ENCODE measurements around the gene ZBBX.

Gene ZBBX

GRCh38 chr3:167305340-167305890, 74.7 kb downstream of the ZBBX start:
- no peak for DNase-seq (ENCODE audit: low read depth)

- DNase-seq (ENCODE audit: low read depth) = no peak
Measured at GRCh38 chr3:167304077-167304476, 76.0 kb downstream of the ZBBX start.

- DNase-seq (ENCODE audit: low read depth) = no peak
Measured at GRCh38 chr3:167302678-167303077, 77.4 kb downstream of the ZBBX start.

- no peak for DNase-seq (ENCODE audit: low read depth)
Measured at GRCh38 chr3:167300207-167300606, 79.9 kb downstream of the ZBBX start.

GRCh38 chr3:167289435-167289834, 90.7 kb downstream of the ZBBX start:
- no peak for DNase-seq (ENCODE audit: low read depth)

GRCh38 chr3:167288737-167289136, 91.4 kb downstream of the ZBBX start:
- no peak for DNase-seq (ENCODE audit: low read depth)

GRCh38 chr3:167287308-167287707, 92.8 kb downstream of the ZBBX start:
- no peak for DNase-seq (ENCODE audit: low read depth)

- DNase-seq (ENCODE audit: low read depth) = no peak
Measured at GRCh38 chr3:167274141-167274874, 105.8 kb downstream of the ZBBX start.

GRCh38 chr3:167253037-167253436, 127.1 kb downstream of the ZBBX start:
- no peak for DNase-seq (ENCODE audit: low read depth)

GRCh38 chr3:167251678-167252077, 128.4 kb downstream of the ZBBX start:
- DNase-seq (ENCODE audit: low read depth) = no peak

- no peak for DNase-seq (ENCODE audit: low read depth)
Measured at GRCh38 chr3:167246252-167246651, 133.8 kb downstream of the ZBBX start.

- no peak for DNase-seq (ENCODE audit: low read depth)
Measured at GRCh38 chr3:167241048-167241845, 138.8 kb downstream of the ZBBX start.

- DNase-seq (ENCODE audit: low read depth) = no peak
Measured at GRCh38 chr3:167228135-167228534, 152.0 kb downstream of the ZBBX start.

GRCh38 chr3:167225821-167226220, 154.3 kb downstream of the ZBBX start:
- no peak for DNase-seq (ENCODE audit: low read depth)

- DNase-seq (ENCODE audit: low read depth) = no peak
Measured at GRCh38 chr3:167209011-167209410, 171.1 kb downstream of the ZBBX start.

GRCh38 chr3:167203062-167203461, 177.0 kb downstream of the ZBBX start:
- no peak for DNase-seq (ENCODE audit: low read depth)

- no peak for DNase-seq (ENCODE audit: low read depth)
Measured at GRCh38 chr3:167198949-167199600, 181.0 kb downstream of the ZBBX start.
